NCI-H748 (cell line): ENCODE data around the gene GPR141.

Experiments used
- DNase-seq: peaks from one replicate; lab custom pipeline; 2025; ENCODE audit not compliant: unreplicated experiment; lab: John Stamatoyannopoulos, UW

GPR141 gene

DNA sequence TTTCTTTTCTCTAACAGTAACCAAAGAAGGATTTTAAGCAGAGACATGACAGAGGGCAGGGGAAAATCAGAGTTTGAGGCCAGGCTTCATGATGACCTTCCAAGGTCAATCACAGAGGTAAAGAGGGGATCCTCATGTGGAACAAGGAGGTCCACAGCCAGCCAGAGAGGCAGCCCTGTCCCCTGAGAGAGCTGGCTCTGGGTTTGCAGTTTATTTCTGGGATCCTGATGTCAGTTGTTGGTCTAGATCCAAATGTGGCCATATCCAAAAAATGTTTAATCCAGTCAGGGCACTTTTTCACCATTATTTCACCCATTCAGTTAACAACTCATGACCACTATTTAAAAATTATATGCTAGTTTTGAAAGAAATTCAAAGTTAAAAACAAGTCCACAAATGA, 45.6 kb downstream of the GPR141 start:
- DNase-seq = no peak

- DNase-seq = no peak
Observed at GRCh38 chr7:37730501-37730900, 46.9 kb downstream of the GPR141 start.

DNA sequence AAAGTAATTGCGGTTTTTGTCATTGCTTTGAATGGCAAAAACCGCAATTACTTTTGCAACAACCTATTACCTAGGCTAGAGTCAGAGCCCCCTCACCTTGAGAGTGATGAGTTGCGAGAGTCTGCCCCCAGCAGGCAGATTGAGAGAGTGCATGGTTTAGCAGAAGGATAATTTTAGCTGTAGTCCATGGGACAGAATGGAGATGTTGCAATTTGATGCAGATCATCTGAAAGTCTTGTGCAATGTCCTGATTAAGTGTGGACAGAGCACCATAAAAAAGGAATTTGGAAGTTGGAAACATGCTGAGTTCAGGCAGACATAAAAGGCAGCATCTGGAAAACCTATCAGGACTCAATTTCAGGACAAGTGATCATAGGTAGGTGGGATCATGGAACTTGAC, 48.7 kb downstream of the GPR141 start:
- DNase-seq = peak; percentile 39

DNA sequence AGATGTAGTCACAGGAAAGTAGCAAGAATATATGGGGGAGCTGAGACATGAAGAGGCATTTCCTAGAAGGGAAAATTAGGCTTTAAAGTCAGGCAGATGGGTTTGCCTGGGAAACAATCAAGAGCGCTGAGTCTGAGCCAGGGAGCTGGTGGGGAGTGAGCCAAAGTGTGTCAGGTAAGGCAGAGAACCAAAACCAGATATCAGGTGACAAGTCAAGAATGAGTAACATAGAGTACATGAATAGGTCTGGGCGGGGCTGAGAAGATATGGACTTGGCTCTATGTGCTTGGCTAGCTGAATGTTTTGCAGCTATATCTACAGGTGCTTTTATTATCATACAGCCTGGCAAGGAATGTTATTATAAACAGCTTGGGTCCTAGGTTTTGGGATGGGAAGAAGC, 49.3 kb downstream of the GPR141 start:
- DNase-seq = no peak

DNA sequence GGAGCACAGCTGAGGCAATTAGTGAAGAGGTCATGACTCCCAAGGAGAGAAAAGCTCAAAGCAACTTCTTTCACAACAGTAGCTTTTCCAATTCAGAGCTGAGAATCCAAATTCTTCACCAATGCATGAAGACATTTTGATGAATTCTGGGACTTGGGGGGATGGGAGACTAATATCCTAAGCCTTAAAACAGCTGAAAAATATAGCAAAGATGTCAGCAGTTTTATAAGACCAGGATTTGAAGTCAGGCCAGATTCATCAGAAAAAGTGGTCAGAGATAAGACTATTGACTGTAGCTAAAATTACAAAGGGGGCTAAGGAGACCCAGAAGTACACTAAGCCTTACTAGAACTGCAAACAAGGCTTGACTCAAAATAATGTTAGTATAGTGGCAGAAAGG, 51.6 kb downstream of the GPR141 start:
- DNase-seq = no peak

- no peak for DNase-seq
Observed at GRCh38 chr7:37738321-37738720, 54.8 kb downstream of the GPR141 start.

- DNase-seq = no peak
Observed at GRCh38 chr7:37740398-37740797, 56.8 kb downstream of the GPR141 start.

DNA sequence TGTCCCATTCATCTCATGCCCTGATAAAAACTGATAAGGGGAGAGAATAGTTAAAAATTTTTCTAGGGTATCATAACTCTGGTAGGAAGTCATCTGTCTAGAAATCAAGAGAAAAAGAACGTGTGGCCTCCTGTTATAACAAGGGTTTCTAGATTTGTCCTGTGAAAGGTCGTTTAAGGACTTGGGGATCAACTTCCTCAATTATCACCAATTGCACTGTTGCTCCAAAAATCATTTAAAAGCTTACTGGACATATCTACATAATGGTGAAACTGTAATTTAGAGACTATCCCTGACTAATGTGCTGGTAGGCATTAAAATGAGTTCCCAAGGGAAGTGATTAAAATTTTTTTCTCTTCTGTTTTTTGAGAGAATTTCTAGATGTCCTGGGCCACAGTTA, 58.2 kb downstream of the GPR141 start:
- no peak for DNase-seq

GRCh38 chr7:37751096-37751495, 67.5 kb downstream of the GPR141 start:
- no peak for DNase-seq

- DNase-seq = no peak
Observed at GRCh38 chr7:37753398-37754050, 70.0 kb downstream of the GPR141 start.

- no peak for DNase-seq
Observed at GRCh38 chr7:37756797-37757551, 73.4 kb downstream of the GPR141 start.

GRCh38 chr7:37757563-37757962, 74.0 kb downstream of the GPR141 start:
- no peak for DNase-seq

DNA sequence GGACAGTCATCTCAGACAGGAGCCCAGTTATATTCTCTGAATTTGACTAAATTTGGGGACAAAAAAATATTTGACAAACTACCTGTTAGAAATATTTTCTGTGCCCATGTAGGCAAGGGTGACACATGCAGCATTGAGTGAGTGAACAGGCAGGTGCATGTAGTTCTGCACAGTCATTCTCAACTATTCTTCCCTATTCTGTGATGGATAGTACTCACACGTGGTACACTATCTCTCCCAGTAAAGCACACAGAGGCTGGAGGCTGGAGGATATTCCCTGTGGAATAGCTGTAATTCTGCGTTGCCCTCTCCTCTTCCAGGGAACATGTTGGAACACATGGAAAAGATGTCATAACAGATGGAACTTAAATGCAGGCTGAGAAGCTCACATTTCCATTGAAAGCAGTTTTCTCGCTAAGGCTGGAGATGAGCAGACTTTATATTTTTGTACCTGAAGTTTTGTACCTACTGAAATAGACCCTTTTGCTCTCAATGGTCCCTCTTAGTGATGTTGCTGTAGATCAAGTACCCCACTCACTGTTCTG, 75.0 kb downstream of the GPR141 start:
- no peak for DNase-seq

GRCh38 chr7:37759526-37759925, 76.0 kb downstream of the GPR141 start:
- DNase-seq = peak; percentile 5

- DNase-seq = no peak
Observed at GRCh38 chr7:37765421-37765829, 81.9 kb downstream of the GPR141 start.

GRCh38 chr7:37765872-37766525, 82.4 kb downstream of the GPR141 start:
- no peak for DNase-seq

DNA sequence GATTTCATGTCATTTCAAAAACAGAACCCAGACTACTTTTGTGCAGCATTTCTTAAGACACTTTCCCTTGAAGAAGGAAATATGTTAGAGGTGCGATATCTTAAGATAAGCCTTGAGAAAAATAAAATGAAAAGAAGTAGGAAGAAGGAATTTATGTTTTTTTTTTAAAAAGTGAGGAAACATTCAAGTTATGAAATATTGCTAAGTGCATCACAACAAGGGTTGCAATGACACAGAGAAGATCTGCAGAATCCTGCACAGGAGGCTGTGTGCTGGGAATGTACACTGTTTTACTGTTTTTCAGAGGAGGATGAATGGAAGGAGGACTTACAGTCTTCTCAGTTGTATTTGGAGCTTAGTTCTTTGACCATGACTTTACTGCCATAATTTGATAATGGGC, 85.0 kb downstream of the GPR141 start:
- no peak for DNase-seq

- no peak for DNase-seq
Observed at GRCh38 chr7:37769291-37769690, 85.7 kb downstream of the GPR141 start.

DNA sequence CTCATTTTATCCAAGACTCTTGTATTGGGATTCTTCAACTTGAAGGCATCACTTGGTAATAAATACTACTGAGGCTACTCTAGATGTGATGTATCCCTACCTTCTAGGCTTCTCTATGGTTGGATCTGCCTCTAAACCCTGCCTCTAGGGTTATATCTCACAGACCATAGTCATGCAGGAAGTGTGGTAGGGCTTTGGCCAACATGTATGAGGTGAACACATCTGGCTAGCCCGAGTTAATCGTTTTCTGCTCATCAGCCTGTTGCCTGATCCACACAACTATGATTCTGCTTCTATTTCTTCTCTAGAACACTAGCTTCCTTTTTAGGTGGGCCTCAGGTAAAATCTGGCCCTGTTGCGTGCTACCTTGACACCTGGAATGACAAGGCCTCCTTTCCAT, 86.2 kb downstream of the GPR141 start:
- no peak for DNase-seq

- no peak for DNase-seq
Observed at GRCh38 chr7:37770838-37771237, 87.3 kb downstream of the GPR141 start.

DNA sequence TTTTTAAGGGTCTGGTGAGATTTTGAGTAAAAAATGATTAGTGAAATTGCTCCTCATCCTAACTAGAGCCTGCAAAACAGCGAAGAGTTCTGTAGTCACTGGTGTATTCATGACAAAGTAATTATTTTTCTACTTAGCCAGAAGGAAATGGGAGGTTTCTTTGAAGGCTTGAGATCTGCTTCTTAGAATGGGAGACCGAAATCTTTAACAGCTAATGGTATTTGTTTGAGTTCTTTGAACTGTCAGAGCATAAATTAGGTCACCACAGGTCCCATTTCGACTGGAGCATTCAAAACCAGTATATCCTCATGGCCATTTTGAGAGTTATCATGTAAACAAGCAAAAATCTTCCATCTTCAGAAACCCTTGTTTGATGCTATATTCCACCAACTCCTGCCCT, 87.8 kb downstream of the GPR141 start:
- no peak for DNase-seq

DNA sequence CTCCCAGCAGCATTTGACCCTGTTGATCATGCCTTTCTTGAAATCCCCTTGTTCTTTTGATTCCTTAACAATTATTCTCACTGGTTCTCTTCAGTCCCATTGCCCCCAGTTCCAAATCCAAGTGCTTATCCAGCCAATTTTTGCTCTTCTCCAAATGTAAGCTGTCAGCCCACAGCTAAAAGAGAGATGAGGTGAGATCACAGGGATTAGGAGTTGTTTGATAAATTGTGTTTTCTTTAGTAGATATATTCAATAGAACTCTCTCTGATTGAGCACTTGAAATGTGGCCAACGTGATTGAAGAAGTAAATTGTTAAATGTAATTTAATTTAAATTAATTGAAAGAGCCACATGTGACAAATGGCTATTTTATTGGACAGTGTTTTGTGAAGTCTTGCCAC, 88.2 kb downstream of the GPR141 start:
- DNase-seq = no peak
